HEK293 (cell line): Measurements from ENCODE around the gene TK2.

Source experiments
- CTCF ChIP-seq: fragments of 450-650 bp; formaldehyde crosslinking; IDR thresholded peaks from 2 replicates; pipeline ENCODE4 v1.5.1; 2016; ENCODE audit warnings: missing biosample characterization, missing genetic modification characterization
- ZNF76 ChIP-seq: fragments of 450-650 bp; formaldehyde crosslinking; IDR thresholded peaks from 2 replicates; pipeline ENCODE4; 2016; ENCODE audit warnings: low read depth, missing biosample characterization, missing genetic modification characterization, borderline replicate concordance

GRCh38 chr16:66536525-66536924 is 13.4 kb downstream of the TK2 start:
- no peak for TF ChIP-seq ZNF76 (tag by site-specific recombination)
- no peak for TF ChIP-seq CTCF
